HG03064 (cell line): ENCODE results near the gene TFCP2L1.

Experiments used
- ATAC-seq: cut with Tn5 transposase; IDR thresholded peaks from one replicate; pipeline ENCODE4 v1.9.1; 2021; ENCODE audit warnings: low read depth; ENCODE audit not compliant: unreplicated experiment

TFCP2L1 gene

GRCh38 chr2:121297217-121297830 is 12.3 kb upstream of the TFCP2L1 start:
- ATAC-seq: no peak

GRCh38 chr2:121295911-121296650 is 11.1 kb upstream of the TFCP2L1 start:
- ATAC-seq: no peak

- no peak for ATAC-seq
Measured at GRCh38 chr2:121294881-121295840, 10.2 kb upstream of the TFCP2L1 start.

- ATAC-seq: no peak
Measured at GRCh38 chr2:121293450-121294325, 8.7 kb upstream of the TFCP2L1 start.

- ATAC-seq: no peak
Measured at GRCh38 chr2:121291251-121291580, 6.2 kb upstream of the TFCP2L1 start.

GRCh38 chr2:121289271-121289670 is 4.3 kb upstream of the TFCP2L1 start:
- no peak for ATAC-seq

GRCh38 chr2:121288454-121289231 is 3.6 kb upstream of the TFCP2L1 start:
- no peak for ATAC-seq

- ATAC-seq: no peak
Measured at GRCh38 chr2:121287956-121288355, 3.0 kb upstream of the TFCP2L1 start.

- no peak for ATAC-seq
Measured at GRCh38 chr2:121287146-121287798, 2.3 kb upstream of the TFCP2L1 start.

- ATAC-seq: no peak
Measured at GRCh38 chr2:121286506-121286905, 1.5 kb upstream of the TFCP2L1 start.

- ATAC-seq: no peak
Measured at GRCh38 chr2:121285926-121286325, 924 bp upstream of the TFCP2L1 start.

GRCh38 chr2:121283670-121284462 is 1.1 kb downstream of the TFCP2L1 start:
- ATAC-seq: no peak

GRCh38 chr2:121282800-121283385 is 2.1 kb downstream of the TFCP2L1 start:
- no peak for ATAC-seq

- ATAC-seq: no peak
Measured at GRCh38 chr2:121281694-121282093, 3.3 kb downstream of the TFCP2L1 start.

GRCh38 chr2:121281107-121281506 is 3.9 kb downstream of the TFCP2L1 start:
- no peak for ATAC-seq

GRCh38 chr2:121279476-121280220 is 5.4 kb downstream of the TFCP2L1 start:
- no peak for ATAC-seq

- ATAC-seq: no peak
Measured at GRCh38 chr2:121276341-121276740, 8.7 kb downstream of the TFCP2L1 start.
